Smooth muscle cell (in vitro differentiated cells): Measurements from ENCODE around the gene PFKFB3. TPM values are rescaled to one million over a fixed set of nuclear protein-coding genes. Genes with fewer than 3 reads are reported as not detected.

Experiments used
- DNase-seq: peaks from one replicate; lab custom pipeline; 2025; ENCODE audit not compliant: unreplicated experiment; lab: John Stamatoyannopoulos, UW
- H2AFZ ChIP-seq: fragments of 200-600 bp; sonication (generic); 2 replicates; pipeline ENCODE4 v1.6.0; 2016; ENCODE audit warnings: antibody characterized with exemption, low read depth, mild to moderate bottlenecking
- H3F3A ChIP-seq: fragments of 200-600 bp; sonication (generic); 2 replicates; pipeline ENCODE4 v1.6.0; 2017; ENCODE audit warnings: antibody characterized with exemption, low read depth
- H3K27ac ChIP-seq: fragments of 200-600 bp; sonication (generic); 2 replicates; pipeline ENCODE4 v1.5.1; 2016; ENCODE audit warnings: low read depth, mild to moderate bottlenecking
- H3K27me3 ChIP-seq: fragments of 200-600 bp; sonication (generic); 2 replicates; pipeline ENCODE4 v1.6.1; 2016; ENCODE audit warnings: low read depth, mild to moderate bottlenecking
- H3K36me3 ChIP-seq: fragments of 200-600 bp; sonication (generic); 2 replicates; pipeline ENCODE4 v1.5.1; 2016; ENCODE audit warnings: low read depth
- H3K4me1 ChIP-seq: fragments of 200-600 bp; sonication (generic); 2 replicates; pipeline ENCODE4 v1.5.1; 2016; ENCODE audit warnings: low read depth
- H3K4me2 ChIP-seq: fragments of 200-600 bp; sonication (generic); 2 replicates; pipeline ENCODE4 v1.6.0; 2016; ENCODE audit warnings: mild to moderate bottlenecking
- H3K4me3 ChIP-seq: fragments of 200-600 bp; sonication (generic); 2 replicates; pipeline ENCODE4 v1.5.1; 2016; ENCODE audit warnings: mild to moderate bottlenecking
- H3K79me2 ChIP-seq: fragments of 200-600 bp; sonication (generic); 2 replicates; pipeline ENCODE4 v1.6.0; 2016; ENCODE audit warnings: low read depth, mild to moderate bottlenecking
- H3K9ac ChIP-seq: fragments of 200-600 bp; sonication (generic); 2 replicates; pipeline ENCODE4 v1.6.0; 2016; ENCODE audit warnings: low read depth
- H3K9me3 ChIP-seq: fragments of 200-600 bp; sonication (generic); replicated peaks from 2 replicates; pipeline ENCODE4 v1.5.1; 2016; ENCODE audit warnings: low read depth
- H4K20me1 ChIP-seq: fragments of 200-600 bp; sonication (generic); 2 replicates; pipeline ENCODE4 v1.6.0; 2016; ENCODE audit warnings: low read depth
- WGBS: methylation state at CpG from one replicate; pipeline ENCODE4 v1.1.7; 2016; ENCODE audit warnings: low lambda C conversion rate; 5-methylcytosine and 5-hydroxymethylcytosine counted together
- polyA plus RNA-seq: library from polyadenylated mRNA; unstranded; fragments of >200 nt; fragmentation: Nextera tagmentation; extraction: Ambion mirVana; gene quantifications from 2 replicates; pipeline ENCODE4 v1.2.1, GENCODE V29; 2016
- total RNA-seq: library from RNA; depleted of rRNA; stranded (reverse); fragments of >200 nt; gene quantifications from 2 replicates; pipeline ENCODE4 v1.2.3, GENCODE V29; 2014
- TF ChIP-seq, protein P1 (sequence below): fragments of 200-600 bp; sonication (generic); IDR thresholded peaks from 2 replicates; pipeline ENCODE4 v1.5.1; 2017; ENCODE audit warnings: borderline replicate concordance, mild to moderate bottlenecking, antibody characterized with exemption; ENCODE audit not compliant: insufficient read depth, poor library complexity, severe bottlenecking

PFKFB3 gene
- total RNA-seq (45.7 and 61.3 TPM in 2 replicates), polyA plus RNA-seq (68.3 and 73.4 TPM in 2 replicates)

DNA sequence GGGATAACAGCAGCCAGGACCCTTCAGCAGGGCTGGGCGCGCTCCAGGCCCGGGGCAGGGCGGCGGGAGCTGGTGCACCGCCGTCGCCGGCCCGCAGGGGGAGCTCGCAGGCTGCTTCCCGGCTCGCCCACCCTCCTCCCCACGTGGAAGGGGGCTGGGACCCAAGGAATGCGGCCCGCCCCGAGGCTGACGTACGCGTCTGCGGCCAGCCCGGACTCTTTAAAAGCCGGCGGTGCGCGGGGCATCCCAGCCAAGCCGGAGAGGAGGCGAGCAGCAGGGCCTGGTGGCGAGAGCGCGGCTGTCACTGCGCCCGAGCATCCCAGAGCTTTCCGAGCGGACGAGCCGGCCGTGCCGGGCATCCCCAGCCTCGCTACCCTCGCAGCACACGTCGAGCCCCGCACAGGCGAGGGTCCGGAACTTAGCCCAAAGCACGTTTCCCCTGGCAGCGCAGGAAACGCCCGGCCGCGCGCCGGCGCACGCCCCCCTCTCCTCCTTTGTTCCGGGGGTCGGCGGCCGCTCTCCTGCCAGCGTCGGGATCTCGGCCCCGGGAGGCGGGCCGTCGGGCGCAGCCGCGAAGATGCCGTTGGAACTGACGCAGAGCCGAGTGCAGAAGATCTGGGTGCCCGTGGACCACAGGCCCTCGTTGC lies at the start of gene PFKFB3:
Gene PFKFB3, plus strand, starts transcription at position 249 of the 647 bp plus-strand sequence. Its CDS starts 329 bp downstream, at position 578.
- H3F3A ChIP-seq, result no peaks in the 10 kb centered on the region
- TF ChIP-seq, protein P1, sequence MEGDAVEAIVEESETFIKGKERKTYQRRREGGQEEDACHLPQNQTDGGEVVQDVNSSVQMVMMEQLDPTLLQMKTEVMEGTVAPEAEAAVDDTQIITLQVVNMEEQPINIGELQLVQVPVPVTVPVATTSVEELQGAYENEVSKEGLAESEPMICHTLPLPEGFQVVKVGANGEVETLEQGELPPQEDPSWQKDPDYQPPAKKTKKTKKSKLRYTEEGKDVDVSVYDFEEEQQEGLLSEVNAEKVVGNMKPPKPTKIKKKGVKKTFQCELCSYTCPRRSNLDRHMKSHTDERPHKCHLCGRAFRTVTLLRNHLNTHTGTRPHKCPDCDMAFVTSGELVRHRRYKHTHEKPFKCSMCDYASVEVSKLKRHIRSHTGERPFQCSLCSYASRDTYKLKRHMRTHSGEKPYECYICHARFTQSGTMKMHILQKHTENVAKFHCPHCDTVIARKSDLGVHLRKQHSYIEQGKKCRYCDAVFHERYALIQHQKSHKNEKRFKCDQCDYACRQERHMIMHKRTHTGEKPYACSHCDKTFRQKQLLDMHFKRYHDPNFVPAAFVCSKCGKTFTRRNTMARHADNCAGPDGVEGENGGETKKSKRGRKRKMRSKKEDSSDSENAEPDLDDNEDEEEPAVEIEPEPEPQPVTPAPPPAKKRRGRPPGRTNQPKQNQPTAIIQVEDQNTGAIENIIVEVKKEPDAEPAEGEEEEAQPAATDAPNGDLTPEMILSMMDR, result peak; percentile 87
- peak; percentile 94 for DNase-seq
- peak within 1 kb of the TSS; percentile 98 for H3K4me2 ChIP-seq
- H3K9ac ChIP-seq, result peak within 1 kb of the TSS; percentile 86
- peaks cover 52% of the 10 kb centered on the region for H4K20me1 ChIP-seq
- H3K4me3 ChIP-seq, result peak within 1 kb of the TSS; percentile 93
- no peaks in the 10 kb centered on the region for H3K9me3 ChIP-seq
- no peak within 1 kb of the TSS for H2AFZ ChIP-seq
- no peaks in the 10 kb centered on the region for H3K27me3 ChIP-seq
- peaks cover 50% of the 10 kb centered on the region for H3K79me2 ChIP-seq
- peak within 1 kb of the TSS; percentile 88 for H3K27ac ChIP-seq
- peaks cover 22% of the 10 kb centered on the region for H3K4me1 ChIP-seq
- whole genome bisulfite sequencing, result 1% methylated on average over 56 of the region's 75 CpGs
- no peaks in the 10 kb centered on the region for H3K36me3 ChIP-seq

GRCh38 chr10:6153845-6154244 lies 48.9 kb upstream of the PFKFB3 start:
- Histone ChIP-seq H3K9me3 (no peaks in the 10 kb centered on the region), H3K4me2 (no peak overlapping the region), H3K4me1 (no peaks in the 10 kb centered on the region), H3K79me2 (peaks cover 68% of the 10 kb centered on the region), H3K27ac (no peak overlapping the region), H3K36me3 (no peaks in the 10 kb centered on the region), H4K20me1 (peaks cover 43% of the 10 kb centered on the region), H3F3A (no peaks in the 10 kb centered on the region), H3K4me3 (no peak overlapping the region), H3K27me3 (no peaks in the 10 kb centered on the region), H2AFZ (no peak overlapping the region), H3K9ac (no peak overlapping the region)
- no peak for DNase-seq
- 87% methylated on average over 7 of the region's 7 CpGs for WGBS
- TF ChIP-seq, protein P1, result no peak

GRCh38 chr10:6154566-6154965 lies 48.2 kb upstream of the PFKFB3 start:
- DNase-seq, result no peak
- no peak overlapping the region for H2AFZ ChIP-seq
- H3K9me3 ChIP-seq, result no peaks in the 10 kb centered on the region
- H3F3A ChIP-seq, result no peaks in the 10 kb centered on the region
- no peak overlapping the region for H3K9ac ChIP-seq
- WGBS, result 93% methylated on average over 14 of the region's 14 CpGs
- no peak overlapping the region for H3K27ac ChIP-seq
- no peak overlapping the region for H3K4me2 ChIP-seq
- H3K27me3 ChIP-seq, result no peaks in the 10 kb centered on the region
- no peaks in the 10 kb centered on the region for H3K36me3 ChIP-seq
- TF ChIP-seq, protein P1, result no peak
- peaks cover 68% of the 10 kb centered on the region for H3K79me2 ChIP-seq
- peaks cover 38% of the 10 kb centered on the region for H4K20me1 ChIP-seq
- H3K4me3 ChIP-seq, result no peak overlapping the region
- H3K4me1 ChIP-seq, result no peaks in the 10 kb centered on the region

- no peak overlapping the region for H3K4me2 ChIP-seq
- H3K9ac ChIP-seq, result no peak overlapping the region
- TF ChIP-seq, protein P1, result no peak
- H3K36me3 ChIP-seq, result no peaks in the 10 kb centered on the region
- H3K4me3 ChIP-seq, result no peak overlapping the region
- H3K4me1 ChIP-seq, result no peaks in the 10 kb centered on the region
- DNase-seq, result no peak
- H3F3A ChIP-seq, result peaks cover 16% of the 10 kb centered on the region
- H3K9me3 ChIP-seq, result no peaks in the 10 kb centered on the region
- no peaks in the 10 kb centered on the region for H3K27me3 ChIP-seq
- H3K79me2 ChIP-seq, result peaks cover 51% of the 10 kb centered on the region
- H3K27ac ChIP-seq, result peak overlapping the region; percentile 67
- H4K20me1 ChIP-seq, result peaks cover 2% of the 10 kb centered on the region
- 99% methylated on average over 7 of the region's 7 CpGs for WGBS
- no peak overlapping the region for H2AFZ ChIP-seq
These were observed 44.5 kb upstream of the PFKFB3 start for GRCh38 chr10:6158276-6158675.
